HG02981 (cell line): ENCODE measurements around the gene LUC7L2.
"Not testable (repeated sequence)": the region's sequence is repeated elsewhere in the genome, so short reads cannot be mapped to it uniquely, and the experiment has no call there.

ENCODE experiments used
- ATAC-seq: cut with Tn5 transposase; IDR thresholded peaks from one replicate; pipeline ENCODE4 v1.9.1; 2021; ENCODE audit warnings: mild to moderate bottlenecking, moderate library complexity; ENCODE audit not compliant: unreplicated experiment

Gene LUC7L2

DNA sequence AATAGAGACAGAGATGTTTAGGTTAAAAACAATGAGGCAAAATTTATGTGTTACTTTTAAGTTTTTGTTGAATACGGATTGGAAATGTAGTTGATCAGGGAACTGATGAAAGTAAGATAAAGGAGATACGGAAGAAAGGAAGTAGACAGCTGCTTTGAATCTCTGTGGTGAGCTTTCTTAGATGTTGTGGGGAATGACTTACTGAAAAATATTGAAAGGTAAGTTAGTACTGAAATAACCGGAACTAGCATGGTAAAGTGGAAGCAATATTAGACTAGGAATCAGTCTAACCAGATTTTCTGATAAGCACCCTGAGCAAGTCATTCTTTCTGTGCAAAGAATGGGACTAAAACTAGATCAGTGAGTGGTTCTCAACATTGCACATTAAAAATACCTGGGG is 34.8 kb downstream of the LUC7L2 start:
- no peak for ATAC-seq

DNA sequence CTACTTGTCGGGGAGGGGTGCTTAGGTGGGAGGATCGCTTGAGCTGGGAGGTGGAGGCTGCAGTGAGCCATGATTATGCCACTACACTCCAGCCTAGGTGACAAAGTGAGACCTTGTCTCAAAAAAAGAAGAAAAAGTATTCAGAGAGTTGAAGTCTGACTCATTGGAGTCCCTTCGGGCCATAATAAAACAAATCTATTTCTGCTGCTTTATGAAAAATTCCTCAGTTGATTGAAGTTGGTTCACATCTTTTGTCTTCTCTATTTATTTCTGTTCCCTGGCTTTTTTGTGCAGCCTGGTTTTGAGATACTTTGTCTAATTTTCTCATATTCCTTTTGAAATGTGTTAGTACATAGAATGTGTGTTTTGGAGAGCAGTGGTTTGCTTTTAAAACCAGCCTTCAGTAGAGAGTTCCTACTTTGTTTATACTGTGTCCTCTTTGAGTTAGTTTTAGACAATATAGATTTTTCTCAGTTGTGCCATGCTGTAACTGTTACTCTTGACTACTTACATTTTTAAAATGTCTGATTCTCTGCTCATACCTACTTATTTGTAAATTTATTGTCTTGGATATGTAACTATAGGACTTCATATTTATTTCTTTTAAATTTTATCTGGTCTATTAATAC is 36.7 kb downstream of the LUC7L2 start:
- ATAC-seq: no peak

DNA sequence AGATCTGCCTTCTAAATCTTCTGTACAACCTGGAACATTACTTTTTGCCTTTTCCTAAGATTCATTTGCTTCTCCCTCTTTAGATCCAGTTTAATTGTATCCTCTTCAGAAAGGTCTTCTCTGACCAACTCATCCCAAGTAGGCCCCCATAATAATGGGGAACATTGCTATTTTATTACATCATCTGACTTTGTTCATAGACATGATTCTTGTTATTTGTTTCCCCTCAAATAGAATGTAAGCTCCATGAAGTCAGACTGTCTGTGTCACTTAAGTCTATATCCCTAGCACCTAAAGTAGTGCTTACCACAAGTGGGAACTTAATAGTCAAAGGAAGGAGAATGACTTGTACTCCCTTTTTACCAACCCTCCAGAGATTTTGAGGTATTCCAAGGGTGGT is 37.5 kb downstream of the LUC7L2 start:
- no peak for ATAC-seq

DNA sequence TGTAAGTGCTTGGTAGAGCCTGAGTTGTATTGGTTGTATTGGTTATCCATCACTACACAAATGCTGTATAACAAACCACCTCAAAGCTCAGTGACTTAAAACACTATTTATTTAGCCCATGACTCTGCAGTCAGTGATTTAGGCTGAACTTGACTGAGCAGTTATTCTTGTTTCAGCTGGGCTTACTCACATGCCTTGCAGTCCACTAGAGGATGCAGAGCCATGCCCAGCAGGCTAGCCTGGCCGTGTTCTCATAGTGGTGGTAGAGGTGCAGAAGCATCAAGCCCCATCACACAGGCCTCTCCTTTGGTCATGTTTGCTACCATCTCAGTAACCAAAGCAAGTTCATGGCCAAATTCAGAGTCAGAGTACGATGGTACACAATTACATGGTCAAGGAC is 43.9 kb downstream of the LUC7L2 start:
- no peak for ATAC-seq

DNA sequence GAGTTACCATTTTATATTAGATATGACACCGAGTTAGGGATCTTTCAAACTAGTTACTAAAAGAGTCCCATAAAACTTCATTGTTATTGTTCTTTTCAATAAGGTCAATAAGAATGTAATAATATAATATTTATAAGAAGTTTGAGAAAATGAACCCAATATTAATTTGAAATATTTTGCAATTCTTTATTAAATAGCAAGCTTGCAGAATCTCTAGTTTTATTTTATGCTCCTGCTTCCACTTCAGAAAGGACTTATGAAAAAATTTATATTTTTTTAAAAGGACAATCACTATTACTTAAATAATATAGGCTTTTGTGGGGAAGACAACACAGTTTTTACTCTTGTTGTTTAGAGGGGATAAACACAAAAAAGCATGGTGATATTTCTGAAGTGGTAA is 47.9 kb downstream of the LUC7L2 start:
- ATAC-seq: no peak

DNA sequence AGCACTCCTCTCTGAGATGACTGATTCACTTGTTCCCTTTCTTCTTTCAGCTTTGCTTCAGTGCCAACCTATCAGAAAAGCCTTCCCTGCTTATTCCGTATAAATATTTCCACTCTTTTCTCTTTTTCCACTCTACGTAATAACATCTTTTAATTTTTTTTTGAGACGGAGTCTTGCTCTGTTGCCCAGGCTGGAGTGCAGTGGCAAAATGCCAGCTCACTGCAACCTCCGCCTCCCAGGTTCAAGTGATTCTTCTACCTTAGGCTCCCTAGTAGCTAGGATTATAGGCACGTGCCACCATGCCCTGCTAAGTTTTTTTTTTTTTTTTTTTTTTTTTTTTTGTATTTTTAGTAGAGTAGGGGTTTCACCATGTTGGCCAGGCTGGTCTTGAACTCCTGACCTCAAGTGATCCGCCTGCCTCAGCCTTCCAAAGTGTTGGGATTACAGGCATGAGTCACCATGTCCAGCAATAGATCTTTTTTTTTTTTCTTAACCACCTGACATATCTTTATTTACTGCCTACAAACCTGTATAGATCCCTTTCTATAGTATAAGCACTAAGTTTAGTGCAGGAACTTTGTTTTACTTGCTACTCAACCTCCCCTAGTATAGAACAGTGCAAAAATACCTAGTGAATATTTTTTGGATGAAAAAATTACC is 55.2 kb downstream of the LUC7L2 start:
- not testable (repeated sequence) for ATAC-seq

DNA sequence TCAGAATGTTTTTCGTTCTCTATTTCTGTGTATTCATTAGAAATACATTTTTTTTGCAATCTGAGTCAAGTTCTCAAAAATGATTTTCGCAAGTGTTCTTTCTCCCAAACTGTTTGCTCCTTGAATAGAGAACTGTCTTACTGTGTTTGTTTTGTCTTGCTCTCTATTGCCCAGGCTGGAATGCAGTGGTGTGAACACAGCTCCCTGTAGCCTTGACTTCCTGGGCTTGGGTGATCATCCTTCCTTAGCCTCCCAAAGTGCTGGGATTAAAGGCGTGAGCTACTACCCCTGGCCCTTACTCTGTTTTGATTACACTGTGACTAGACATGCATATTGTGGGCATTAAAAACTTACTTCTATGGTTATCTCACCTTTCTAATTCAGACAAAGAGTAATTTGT is 56.7 kb downstream of the LUC7L2 start:
- ATAC-seq: no peak

DNA sequence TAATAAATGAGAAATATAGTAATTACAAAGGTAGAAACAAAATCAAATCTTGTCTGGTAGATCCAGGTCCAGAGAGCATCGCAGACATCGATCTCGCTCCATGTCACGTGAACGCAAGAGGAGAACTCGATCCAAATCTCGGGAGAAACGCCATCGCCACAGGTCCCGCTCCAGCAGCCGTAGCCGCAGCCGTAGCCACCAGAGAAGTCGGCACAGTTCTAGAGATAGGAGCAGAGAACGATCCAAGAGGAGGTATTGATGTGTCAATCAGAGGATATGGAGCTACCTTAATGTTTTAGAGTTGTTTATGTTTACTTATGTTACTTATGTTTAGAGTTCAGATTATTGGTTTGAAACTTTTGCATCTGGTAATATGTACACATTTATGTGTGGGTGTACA is 57.8 kb downstream of the LUC7L2 start:
- ATAC-seq: no peak

DNA sequence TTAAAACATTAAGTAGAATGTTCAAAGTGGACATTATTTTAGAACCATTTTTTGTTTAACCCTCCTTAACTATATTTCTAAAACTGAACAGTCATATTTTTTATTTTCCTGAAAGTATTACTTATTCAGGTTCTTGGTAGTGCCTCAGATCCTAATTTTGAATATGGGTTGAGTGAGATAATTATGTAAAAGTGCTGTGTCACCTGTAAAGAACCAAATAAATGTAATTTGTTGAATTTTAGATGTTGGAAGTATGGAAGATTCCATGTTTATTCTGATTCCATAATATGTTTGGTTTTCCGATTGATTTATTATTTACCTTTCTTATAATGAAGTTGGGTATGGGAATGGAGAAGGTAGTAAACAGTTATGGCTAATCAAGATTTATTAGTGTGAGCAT is 61.4 kb downstream of the LUC7L2 start:
- ATAC-seq: no peak

DNA sequence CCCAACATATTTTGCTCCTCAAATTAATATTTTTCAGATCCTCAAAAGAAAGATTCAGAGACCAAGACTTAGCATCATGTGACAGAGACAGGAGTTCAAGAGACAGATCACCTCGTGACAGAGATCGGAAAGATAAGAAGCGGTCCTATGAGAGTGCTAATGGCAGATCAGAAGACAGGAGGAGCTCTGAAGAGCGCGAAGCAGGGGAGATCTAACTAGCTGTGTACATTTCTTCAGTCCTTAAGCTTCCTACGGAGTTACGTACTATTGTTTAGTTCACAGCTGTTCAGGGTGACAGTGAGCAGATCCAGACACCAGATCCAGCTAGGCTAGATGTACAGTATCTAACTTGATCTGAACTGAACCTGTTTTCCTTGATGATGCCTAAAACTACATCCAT is 62.4 kb downstream of the LUC7L2 start:
- ATAC-seq: no peak

DNA sequence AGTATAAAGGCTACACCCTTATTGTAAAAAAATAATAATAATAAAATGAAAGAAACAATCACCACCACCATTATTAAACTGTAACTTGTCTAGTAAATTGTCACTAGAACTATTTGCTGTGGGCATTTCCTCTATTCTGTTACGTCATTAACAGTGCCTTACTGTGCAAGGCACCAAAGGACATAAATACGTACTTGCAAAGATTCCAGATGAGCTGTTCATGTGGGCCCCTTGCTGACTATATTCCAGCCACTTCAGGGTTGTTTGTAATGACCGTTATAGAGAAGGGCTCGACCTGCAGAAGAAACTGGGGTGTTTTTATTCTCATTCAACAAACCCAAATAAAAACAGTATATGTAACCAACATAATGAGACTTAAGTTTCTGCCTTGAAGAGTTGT is 63.4 kb downstream of the LUC7L2 start:
- no peak for ATAC-seq

DNA sequence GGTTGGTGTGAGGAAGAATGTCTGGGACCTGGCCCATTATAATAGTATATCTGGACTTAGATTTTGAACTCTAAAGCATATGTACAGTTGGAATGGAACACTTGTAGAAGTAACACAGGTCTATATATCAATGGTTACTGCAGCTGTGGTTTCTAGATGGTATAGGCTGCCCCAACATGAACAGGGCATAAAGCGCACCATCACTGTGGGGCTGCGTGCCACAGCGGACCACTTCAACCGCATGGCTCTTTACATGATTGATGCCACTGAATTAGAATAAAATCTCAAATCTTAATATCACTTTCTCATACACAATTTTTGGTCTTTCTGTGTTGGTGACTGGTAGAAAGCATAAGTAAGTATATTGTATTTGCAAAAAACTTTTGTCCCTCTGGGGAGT is 64.3 kb downstream of the LUC7L2 start:
- ATAC-seq: no peak

DNA sequence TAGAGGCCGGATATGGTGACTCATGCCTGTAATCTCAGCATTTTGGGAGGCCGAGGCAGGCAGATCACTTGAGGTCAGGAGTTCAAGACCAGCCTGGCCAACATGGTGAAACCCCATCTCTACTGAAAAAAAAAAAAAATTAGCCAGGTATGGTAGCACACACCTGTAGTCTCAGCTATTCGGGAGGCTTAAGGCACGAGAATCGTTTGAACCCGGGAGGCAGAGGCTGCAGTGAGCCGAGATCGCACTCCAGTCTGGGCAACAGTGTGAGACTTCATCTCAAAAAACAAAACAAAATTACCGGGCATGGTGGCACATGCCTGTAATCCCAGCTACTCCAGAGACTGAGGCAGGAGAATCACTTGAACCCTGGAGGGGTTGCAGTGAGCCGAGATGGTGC is 66.0 kb downstream of the LUC7L2 start:
- not testable (repeated sequence) for ATAC-seq

DNA sequence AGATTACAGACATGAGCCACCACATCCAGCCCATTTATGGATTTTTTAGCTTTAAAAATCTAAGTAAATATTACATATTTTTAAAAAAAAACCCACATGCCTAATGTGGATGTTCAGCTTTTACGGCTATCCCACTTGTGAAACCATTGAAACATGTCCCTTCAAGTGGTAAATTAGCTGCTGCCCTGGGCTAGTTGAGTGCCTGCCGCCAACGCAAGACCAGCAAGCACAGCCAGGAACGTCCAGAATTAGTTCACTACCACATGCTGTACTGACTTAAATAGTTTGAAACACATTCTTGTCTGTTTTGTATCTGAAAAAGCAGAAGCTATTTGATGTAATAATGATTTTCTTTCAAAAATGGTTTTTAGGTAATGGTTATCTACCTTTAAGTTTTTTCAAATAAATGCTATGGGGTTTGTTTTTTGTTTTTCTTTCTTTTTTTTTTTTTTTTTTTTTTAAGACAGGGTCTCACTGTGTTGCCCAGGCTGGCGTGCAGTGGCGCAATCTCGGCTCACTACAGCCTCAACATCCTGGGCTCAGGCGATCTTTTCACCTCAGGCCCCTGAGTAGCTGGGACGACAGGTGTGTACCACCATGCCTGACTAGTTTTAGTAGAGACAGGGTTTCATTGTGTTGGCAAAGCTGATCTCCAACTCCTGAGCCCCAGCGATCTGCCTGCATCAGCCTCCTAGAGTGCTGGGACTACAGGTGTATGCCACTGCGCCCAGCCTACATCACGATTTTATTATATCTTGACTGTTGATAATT is 66.7 kb downstream of the LUC7L2 start:
- ATAC-seq: no peak

DNA sequence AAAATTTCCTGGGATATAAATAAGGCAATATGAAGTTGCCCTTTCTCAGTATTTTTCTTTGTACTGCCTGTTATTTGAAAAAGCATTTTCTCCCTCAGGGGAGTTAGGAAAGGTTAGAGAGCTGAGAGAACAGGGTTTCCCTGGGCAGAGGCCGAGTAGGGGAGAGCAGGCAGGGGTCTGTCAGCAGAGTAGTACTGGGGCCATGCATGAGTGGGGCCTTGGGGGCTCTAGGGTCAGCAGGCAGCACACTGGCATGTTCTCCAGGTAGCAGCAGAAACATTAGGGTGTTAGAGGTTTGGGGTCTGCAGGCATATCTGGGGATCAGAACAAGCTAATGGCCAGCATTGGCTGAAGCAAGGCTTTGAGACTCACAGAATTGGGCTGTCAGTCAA is 67.3 kb downstream of the LUC7L2 start:
- ATAC-seq: no peak

DNA sequence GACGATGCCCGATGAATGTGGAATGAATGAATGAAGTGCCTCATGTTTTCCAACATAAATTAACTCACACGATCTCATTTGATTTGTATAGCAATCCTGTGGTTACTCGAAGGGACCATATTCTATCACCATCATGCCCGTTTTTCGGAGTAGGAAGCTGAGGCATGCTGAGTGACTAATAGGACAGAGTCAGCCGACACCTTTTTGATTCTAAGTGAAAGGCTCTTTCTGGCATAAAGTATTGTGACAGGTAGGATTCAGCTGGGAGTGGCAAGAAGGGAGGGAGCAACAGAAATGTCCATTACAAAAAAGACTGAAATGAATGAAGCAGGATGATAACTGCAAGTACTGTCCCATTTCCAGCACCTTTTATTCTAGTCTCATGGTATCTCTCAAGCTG is 68.1 kb downstream of the LUC7L2 start:
- ATAC-seq: no peak

DNA sequence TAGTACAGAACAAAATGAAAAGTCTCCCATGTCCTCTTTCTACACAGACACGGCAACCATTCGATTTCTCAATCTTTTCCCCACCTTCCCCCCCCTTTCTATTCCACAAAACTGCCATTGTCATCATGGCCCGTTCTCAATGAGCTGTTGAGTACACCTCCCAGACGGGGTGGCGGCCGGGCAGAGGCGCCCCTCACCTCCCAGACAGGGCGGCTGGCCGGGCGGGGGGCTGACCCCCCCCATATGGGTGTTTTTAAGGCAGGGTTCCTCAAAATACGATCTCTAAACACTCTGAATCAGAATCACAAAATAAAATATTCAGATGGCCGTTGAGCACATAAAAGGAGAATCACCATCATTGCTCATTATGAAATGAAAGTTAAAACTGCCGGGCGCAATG is 70.0 kb downstream of the LUC7L2 start:
- not testable (repeated sequence) for ATAC-seq

DNA sequence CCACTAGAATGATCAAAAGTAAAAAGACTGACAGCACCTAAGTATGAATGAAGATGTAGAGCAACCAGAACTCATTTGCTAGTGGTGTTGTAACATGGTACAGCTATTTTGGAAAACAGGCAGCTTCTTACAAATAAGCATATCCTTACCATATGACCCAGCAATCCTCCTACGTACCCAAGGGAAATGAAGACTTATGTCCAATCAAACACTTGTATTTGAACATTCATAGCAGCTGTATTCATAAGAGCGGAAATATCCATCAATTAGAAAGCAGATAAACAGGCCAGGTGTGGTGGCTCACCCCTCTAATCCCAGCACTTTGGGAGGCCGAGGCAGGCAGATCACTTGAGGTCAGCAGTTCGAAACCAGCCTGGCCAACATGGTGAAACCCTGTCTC is 70.7 kb downstream of the LUC7L2 start:
- no peak for ATAC-seq

DNA sequence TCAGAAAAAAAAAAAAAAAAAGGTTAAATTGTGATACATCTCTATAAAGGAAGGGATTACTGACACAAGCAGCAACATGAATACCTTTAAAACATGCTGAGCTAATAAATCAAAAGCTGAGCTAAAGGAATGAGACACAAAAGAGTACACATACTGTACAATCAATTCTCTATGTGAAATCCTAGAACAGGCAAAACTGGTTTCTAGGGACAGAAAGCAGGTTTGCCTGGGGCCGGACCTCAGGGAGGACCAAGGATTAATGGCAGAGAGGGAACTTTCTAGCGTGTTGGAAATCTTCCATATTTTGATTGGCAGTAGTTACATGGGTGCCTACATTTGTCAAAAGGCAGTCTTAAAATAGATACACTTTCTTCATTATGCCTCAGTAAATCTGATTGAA is 71.3 kb downstream of the LUC7L2 start:
- no peak for ATAC-seq

DNA sequence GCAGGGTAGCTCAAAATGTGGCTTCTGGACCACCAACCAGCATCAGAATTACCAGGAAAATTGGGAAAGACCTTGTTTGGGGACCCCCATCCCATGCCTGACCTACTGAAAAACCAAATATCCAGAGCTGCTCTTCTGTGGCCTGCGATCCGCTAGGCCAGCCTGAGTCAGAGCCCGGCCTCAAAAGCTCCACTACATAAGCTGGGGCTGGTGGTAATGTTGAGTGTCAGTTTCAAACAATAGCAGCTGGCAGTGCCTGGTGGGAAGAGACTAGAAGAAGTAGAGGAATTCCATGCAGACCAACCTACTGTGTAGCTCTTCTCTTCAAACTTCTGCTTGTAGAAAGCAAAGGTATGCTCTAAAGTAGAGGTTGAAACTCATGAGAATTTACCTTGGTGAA is 71.8 kb downstream of the LUC7L2 start:
- ATAC-seq: no peak

DNA sequence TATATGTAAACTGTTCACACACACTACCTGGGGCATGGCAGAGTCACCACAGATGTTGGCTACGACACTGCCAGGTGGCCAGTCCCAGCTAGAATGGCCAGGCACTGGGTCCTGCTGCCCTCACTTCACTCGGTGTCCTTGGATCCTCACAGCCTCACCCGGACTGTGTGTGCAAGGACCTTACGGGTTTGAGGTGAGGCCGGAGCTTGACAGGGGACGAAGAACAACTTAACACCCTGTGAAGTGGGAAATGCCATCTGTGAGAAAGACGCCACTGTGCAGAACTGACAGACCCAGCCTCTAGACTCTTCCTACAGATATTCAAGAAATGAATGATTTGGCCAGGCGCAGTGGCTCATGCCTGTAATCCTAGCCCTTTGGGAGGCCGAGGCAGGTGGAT is 77.1 kb downstream of the LUC7L2 start:
- no peak for ATAC-seq

DNA sequence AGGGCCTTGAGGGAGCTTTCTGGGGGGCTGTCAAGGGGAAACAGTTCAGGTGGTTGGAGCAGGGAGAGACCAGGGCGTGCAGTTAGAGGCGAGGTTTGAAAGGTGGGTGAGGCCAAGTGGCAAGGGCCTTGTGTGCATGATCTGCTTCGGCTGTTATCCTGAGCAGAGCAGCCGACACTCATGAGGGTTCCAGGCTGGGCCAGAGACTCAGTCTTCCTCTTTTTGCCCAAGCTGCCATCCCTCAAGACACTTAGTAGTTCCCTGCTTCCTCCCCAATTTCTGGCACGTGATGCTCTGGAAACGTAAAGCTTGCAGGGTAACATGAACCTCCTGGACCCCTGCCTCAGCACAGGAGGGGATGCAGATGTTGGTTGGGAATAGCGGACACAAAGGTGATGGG is 79.7 kb downstream of the LUC7L2 start:
- no peak for ATAC-seq
